HG02943 (cell line): ENCODE results near the gene HBZ.
"Not testable (repeated sequence)": the region's sequence is repeated elsewhere in the genome, so short reads cannot be mapped to it uniquely, and the experiment has no call there.

Experiments used
- ATAC-seq: cut with Tn5 transposase; IDR thresholded peaks from one replicate; pipeline ENCODE4 v1.9.1; 2021; ENCODE audit warnings: mild to moderate bottlenecking, low read depth, moderate library complexity; ENCODE audit not compliant: unreplicated experiment

The HBZ gene

DNA sequence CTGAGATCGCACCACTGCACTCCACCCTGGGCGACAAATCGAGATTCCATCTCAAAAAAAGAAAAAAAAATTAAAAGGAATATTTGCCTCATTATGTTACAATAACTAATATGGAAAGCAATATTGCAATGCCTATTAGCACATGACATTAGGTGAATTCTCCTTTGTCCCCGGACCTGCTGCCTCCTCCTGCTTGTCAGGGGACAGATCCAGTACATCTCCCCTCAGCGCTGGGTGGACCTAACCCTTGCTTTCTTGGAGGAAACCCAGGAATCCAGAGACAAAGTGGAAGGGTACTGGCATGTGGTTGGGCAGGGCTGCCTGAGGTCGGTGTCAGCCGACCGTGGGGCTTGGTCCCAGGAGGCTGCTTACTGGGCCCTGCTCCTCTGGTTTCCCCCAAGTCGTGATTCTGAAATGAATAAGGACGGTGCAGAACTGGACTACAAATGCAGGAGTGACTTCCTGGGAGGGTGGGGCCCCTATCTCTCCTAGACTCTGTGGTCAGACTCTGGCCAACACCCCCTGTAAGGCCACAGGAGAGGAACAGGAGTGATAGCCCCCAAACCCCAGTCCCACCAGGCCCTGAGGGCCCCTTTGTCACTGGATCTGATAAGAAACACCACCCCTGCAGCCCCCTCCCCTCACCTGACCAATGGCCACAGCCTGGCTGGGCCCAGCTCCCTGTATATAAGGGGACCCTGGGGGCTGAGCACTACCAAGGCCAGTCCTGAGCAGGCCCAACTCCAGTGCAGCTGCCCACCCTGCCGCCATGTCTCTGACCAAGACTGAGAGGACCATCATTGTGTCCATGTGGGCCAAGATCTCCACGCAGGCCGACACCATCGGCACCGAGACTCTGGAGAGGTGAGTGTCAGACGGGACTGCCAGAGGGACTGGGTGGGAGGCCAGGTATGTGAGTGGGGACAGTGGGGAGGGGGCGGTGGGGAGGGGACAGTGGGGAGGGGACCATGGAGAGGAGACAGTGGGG, at the start of gene HBZ:
Gene HBZ, plus strand, starts transcription at position 504 of the 988 bp plus-strand sequence. Its CDS starts 266 bp downstream, at position 770.
- no peak for ATAC-seq

GRCh38 chr16:104355-104754, 48.1 kb upstream of the HBZ start:
- ATAC-seq = no peak

DNA sequence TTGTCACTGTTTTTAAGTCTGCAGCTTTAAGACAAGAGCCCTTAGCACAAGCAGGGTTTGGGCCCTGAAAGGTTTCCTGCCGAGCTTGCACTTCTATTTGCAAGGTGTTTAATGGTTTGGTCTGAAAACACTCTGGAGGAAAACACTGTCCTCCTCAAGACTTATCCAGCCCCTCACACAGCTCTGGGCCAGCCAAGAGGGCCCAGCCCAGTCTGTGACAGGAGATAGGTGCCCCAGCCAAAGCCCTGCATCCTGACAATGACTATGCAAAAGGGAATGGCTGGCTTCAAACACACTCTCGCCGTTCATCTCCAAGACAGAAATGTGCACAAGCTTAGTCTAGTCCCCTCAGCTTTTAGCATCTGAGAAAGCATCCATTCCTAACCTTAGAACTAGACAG, 47.5 kb upstream of the HBZ start:
- ATAC-seq = no peak

- ATAC-seq = no peak
These were observed 46.9 kb upstream of the HBZ start for GRCh38 chr16:105521-105920.

DNA sequence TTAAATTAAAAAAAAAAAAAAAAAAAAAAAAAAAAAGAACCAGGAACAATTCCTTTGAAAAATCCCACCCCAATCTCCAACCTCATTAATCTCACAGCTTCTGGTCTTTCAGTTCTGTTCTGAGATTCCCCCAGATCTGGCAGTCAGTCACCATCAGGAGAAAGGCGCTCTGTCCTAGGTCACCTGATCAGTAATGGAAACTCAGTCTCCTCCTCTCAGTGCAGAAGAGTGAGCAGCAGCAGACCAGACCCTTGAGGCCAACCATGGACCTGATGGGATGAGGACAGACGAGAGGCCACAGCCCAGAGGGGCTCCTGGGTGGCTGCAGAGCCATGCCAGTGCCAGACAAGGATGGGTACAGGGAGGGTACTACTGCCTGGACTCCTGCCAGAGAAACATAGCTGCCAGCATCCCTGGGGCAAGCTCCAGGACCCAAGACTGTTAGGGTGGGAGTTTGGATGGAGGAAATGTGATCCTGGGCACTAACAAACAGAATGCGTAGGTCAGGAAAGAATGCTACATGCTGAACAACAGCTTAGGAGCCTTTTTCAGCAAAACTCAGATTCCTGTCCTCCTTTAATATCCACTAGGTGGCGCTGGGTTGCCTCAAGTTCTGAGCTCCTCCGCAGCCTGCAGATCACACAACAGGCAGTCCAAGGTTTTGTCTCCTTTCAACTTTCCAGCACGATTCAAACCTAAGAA, 45.7 kb upstream of the HBZ start:
- no peak for ATAC-seq

DNA sequence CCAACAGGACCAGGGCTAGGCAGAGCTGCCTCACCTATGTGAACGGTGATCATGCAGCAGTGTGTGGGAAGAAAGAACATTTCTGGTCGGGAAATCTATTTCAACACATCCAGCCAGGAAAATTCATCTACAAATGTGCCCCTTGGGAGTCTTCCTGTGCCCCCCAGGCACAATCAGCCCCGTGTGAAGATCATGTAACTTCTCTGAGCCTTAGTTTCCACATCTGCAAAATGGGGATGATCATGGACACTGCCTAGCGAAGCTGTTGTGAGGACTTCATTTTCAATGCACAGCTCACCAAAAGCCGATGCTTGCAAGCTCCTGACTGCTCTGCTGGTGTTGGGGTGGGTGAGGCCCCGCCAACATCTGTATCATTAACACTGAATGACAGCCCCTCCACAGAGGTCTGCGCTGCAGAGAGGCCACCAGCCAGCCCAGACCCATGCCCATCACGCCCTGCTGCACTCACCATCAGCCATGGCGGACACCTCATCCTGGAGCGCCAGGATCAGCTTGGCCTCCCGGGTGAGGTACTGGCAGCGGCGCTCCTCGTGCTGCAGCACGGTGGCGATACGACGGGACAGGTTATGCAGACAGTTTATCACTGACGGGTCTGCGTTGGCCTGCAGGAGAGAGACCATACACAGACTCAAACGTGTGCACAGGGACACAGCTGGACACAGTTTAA, 40.1 kb upstream of the HBZ start:
- no peak for ATAC-seq

- ATAC-seq = no peak
These were observed 38.1 kb upstream of the HBZ start for GRCh38 chr16:114327-114726.

DNA sequence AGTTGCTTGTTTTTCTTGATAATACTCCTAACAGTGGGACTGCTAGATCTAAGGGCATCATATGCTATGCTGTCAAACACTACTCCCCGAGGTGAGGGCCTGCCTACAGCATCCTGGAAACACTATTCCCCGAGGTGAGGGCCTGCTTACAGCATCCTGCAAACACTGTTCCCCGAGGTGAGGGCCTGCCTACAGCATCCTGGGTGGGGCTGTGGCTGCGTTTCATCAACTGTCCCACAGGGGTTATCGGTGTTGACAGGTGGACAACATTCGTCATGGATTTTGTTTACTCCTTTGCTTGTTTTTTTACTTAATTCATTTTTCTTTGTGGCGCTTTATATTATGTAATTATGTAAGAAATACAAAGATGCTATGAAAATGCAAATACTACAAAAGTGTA, 36.4 kb upstream of the HBZ start:
- no peak for ATAC-seq

DNA sequence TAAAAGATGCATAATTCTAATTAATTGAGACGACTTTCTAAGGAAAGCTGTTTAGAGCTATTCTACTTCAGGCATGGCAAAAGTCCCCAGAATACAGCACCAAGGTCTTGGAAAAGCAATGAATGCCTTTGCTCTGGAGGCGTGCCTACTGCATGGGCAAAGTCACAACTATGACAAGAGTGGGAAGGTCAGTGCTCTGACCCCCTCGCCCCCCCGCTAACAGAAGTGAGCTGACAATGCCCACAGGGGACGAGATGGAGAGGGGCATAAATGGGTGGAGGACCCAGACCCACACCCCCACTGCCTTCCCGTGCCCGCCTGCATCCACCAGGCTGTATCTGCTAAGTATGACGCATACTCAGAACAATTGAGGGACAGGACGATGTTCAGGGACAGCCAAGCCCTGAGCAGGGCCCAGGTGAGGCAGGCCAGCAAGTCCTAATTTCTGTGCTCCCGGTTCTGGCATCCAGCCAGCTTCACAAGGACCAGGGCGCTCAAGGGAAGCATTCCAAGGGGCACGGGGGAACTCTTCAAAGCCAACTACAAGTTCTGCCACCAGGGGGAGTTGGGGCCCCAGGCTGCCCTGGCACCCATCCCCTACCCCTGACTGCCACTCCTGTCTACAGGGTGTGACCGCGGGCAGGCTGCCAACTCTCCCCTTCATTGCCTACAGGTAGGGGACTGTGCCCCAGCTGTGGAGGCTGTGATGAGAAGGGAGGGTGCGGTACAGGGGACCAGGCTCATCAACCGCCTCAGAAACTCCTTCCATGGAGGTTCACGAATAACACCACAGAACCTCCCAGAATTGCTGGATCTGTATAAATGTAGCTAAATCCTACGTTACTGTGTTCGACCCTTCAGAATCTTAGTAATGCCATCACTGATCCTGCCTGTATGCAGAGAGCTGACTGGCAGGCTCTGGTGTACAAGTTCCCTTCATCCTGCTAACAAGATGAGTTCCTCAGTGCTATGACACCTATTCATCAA, 34.8 kb upstream of the HBZ start:
- ATAC-seq = no peak

DNA sequence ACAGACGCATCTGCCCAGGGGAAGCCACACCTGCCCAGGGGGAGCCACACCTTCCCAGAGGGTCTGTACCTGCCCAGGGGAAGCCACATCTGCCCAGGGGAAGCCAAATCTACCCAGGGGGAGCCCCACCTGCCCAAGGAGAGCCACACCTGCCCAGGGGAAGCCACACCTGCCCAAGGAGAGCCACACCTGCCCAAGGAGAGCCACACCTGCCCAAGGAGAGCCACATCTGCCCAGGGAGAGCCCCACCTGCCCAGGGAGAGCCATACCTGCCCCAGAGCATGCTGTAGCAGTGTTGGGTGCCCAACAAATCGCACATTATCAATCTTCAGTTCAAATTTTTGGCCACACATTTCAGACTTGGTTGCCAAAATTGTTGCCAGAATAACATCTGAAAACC, 33.6 kb upstream of the HBZ start:
- no peak for ATAC-seq

DNA sequence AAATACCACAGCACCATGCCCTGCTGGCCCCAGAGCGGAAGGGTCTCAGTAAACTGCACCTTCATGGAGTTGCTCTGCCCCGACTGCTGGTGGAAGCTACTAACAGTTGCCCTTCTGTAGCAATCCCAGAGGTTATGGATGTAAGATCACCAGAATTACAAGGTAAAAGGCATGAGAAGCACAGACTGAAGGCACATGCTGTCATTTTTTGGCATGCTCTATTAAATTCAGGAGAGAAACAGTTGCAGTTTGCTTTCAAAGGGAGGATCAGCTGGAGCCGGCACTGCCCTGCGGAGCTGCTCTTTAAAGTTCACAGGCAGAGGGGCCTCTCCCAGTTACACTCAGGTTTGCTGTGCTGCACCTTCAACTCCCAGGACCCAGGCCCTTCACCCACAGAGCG, 33.1 kb upstream of the HBZ start:
- ATAC-seq = no peak

GRCh38 chr16:119835-120491, 32.5 kb upstream of the HBZ start:
- no peak for ATAC-seq

GRCh38 chr16:120756-121155, 31.7 kb upstream of the HBZ start:
- no peak for ATAC-seq

DNA sequence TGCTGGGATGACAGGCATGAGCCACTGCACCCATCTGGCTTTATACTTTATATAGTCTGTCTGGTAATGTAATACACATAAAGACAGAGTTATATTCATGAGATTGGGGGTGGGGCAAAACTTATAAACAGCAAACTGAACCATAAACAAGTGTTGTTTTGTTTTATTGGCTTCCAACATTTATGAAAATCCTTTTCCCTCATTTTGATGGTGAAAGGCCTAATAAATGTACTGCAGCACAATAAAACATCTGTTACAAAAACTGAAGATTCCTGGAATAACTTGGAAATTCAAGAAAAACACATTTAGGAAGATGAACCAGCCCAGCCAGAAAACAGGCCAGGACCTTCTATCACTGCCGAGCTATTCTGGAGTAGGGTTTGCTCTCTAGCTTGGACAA, 30.1 kb upstream of the HBZ start:
- ATAC-seq = no peak

- not testable (repeated sequence) for ATAC-seq
These were observed 28.7 kb upstream of the HBZ start for GRCh38 chr16:123558-124350.

GRCh38 chr16:125011-125410, 27.4 kb upstream of the HBZ start:
- ATAC-seq = no peak

GRCh38 chr16:129075-129474, 23.4 kb upstream of the HBZ start:
- no peak for ATAC-seq

- ATAC-seq = no peak
These were observed 21.8 kb upstream of the HBZ start for GRCh38 chr16:130533-131173.
